Measurements from ENCODE around the gene SEMA3B. TPM values are rescaled to one million over a fixed set of nuclear protein-coding genes. Genes with fewer than 3 reads are reported as not detected.

Gene SEMA3B
- total RNA-seq, 1 experiment from 2014 or later: 0.43 TPM

GRCh38 chr3:50241163-50241562 is 27.8 kb upstream of the SEMA3B start:
- Histone ChIP-seq H3K27ac (ENCODE audit: low read depth, low read length, poor library complexity, severe bottlenecking) (peak overlapping the region; percentile 76), H3K27me3 (replicated peaks; ENCODE audit: insufficient read depth, low read depth, low read length, poor library complexity) (no peaks in the 10 kb centered on the region), H3K36me3 (ENCODE audit: insufficient read depth, low read length, poor library complexity, severe bottlenecking) (no peaks in the 10 kb centered on the region), H3K4me1 (ENCODE audit: insufficient read depth, low read length, poor library complexity, severe bottlenecking) (peaks cover 14% of the 10 kb centered on the region), H3K4me3 (ENCODE audit: low read depth, low read length, poor library complexity, severe bottlenecking) (no peak overlapping the region), H3K9me3 (ENCODE audit: low read depth, low read length, poor library complexity, severe bottlenecking) (no peaks in the 10 kb centered on the region)
- BruUV-seq (replicated peaks): no TSS peak
- TF ChIP-seq EZH2 (IDR thresholded peaks at IDR 0.05; ENCODE audit: borderline replicate concordance, low read depth, low read length, poor library complexity, severe bottlenecking): no peak
- TF ChIP-seq, protein P1, sequence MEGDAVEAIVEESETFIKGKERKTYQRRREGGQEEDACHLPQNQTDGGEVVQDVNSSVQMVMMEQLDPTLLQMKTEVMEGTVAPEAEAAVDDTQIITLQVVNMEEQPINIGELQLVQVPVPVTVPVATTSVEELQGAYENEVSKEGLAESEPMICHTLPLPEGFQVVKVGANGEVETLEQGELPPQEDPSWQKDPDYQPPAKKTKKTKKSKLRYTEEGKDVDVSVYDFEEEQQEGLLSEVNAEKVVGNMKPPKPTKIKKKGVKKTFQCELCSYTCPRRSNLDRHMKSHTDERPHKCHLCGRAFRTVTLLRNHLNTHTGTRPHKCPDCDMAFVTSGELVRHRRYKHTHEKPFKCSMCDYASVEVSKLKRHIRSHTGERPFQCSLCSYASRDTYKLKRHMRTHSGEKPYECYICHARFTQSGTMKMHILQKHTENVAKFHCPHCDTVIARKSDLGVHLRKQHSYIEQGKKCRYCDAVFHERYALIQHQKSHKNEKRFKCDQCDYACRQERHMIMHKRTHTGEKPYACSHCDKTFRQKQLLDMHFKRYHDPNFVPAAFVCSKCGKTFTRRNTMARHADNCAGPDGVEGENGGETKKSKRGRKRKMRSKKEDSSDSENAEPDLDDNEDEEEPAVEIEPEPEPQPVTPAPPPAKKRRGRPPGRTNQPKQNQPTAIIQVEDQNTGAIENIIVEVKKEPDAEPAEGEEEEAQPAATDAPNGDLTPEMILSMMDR (conservative IDR thresholded peaks at IDR 0.05; ENCODE audit: low read depth, low read length): no peak
- ChIA-PET POLR2A (ENCODE audit: low non-redundant PET) (no interaction called here), CTCF (no interaction called here)
- peak; percentile 66 for DNase-seq (ENCODE audit: low spot score)
- intact Hi-C loops (cut with micrococcal nuclease; ENCODE audit: unreplicated experiment): no loop called here

GRCh38 chr3:50241713-50242380 is 27.1 kb upstream of the SEMA3B start:
- intact Hi-C loops (cut with micrococcal nuclease; ENCODE audit: unreplicated experiment): no loop called here
- Histone ChIP-seq H3K27me3 (replicated peaks; ENCODE audit: insufficient read depth, low read depth, low read length, poor library complexity) (no peaks in the 10 kb centered on the region), H3K27ac (ENCODE audit: low read depth, low read length, poor library complexity, severe bottlenecking) (peak overlapping the region; percentile 76), H3K36me3 (ENCODE audit: insufficient read depth, low read length, poor library complexity, severe bottlenecking) (no peaks in the 10 kb centered on the region), H3K9me3 (ENCODE audit: low read depth, low read length, poor library complexity, severe bottlenecking) (no peaks in the 10 kb centered on the region), H3K4me1 (ENCODE audit: insufficient read depth, low read length, poor library complexity, severe bottlenecking) (peaks cover 21% of the 10 kb centered on the region), H3K4me3 (ENCODE audit: low read depth, low read length, poor library complexity, severe bottlenecking) (no peak overlapping the region)
- CTCF ChIA-PET: no interaction called here
- BruUV-seq (replicated peaks): no TSS peak
- POLR2A ChIA-PET (ENCODE audit: low non-redundant PET): no interaction called here
- DNase-seq (ENCODE audit: low spot score): no peak
- TF ChIP-seq, protein P1 (conservative IDR thresholded peaks at IDR 0.05; ENCODE audit: low read depth, low read length): no peak
- no peak for TF ChIP-seq EZH2 (IDR thresholded peaks at IDR 0.05; ENCODE audit: borderline replicate concordance, low read depth, low read length, poor library complexity, severe bottlenecking)

DNA sequence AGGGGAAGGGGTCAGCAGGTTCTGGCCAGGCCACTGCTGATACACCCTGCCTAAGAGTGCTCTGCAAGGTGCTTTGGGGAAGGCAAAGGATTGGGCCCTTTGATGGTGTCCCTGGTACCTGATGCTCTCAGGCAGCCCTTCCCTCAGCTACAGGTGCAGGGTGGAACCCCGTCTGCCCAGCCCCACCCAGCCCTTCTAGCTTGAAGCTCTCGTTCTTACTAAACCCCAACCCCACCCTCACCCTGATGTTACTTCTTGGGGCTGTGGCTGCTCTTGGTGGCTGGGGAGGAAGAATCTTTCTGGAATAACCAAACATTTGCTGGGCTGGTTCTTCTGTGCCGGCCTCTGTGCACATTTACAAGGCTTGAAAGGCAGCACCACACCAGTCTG is 26.6 kb upstream of the SEMA3B start:
- BruUV-seq (replicated peaks): no TSS peak
- intact Hi-C loops (cut with micrococcal nuclease; ENCODE audit: unreplicated experiment): no loop called here
- no peaks in the 10 kb centered on the region for H3K36me3 ChIP-seq (ENCODE audit: insufficient read depth, low read length, poor library complexity, severe bottlenecking)
- H3K9me3 ChIP-seq (ENCODE audit: low read depth, low read length, poor library complexity, severe bottlenecking): no peaks in the 10 kb centered on the region
- no peak for DNase-seq (ENCODE audit: low spot score)
- H3K27me3 ChIP-seq (replicated peaks; ENCODE audit: insufficient read depth, low read depth, low read length, poor library complexity): no peaks in the 10 kb centered on the region
- CTCF ChIA-PET: no interaction called here
- POLR2A ChIA-PET (ENCODE audit: low non-redundant PET): no interaction called here
- no peak for TF ChIP-seq EZH2 (IDR thresholded peaks at IDR 0.05; ENCODE audit: borderline replicate concordance, low read depth, low read length, poor library complexity, severe bottlenecking)
- TF ChIP-seq, protein P1 (conservative IDR thresholded peaks at IDR 0.05; ENCODE audit: low read depth, low read length): no peak
- H3K4me3 ChIP-seq (ENCODE audit: low read depth, low read length, poor library complexity, severe bottlenecking): no peak overlapping the region
- H3K27ac ChIP-seq (ENCODE audit: low read depth, low read length, poor library complexity, severe bottlenecking): peak overlapping the region; percentile 47
- peaks cover 23% of the 10 kb centered on the region for H3K4me1 ChIP-seq (ENCODE audit: insufficient read depth, low read length, poor library complexity, severe bottlenecking)
